Astrocyte (in vitro differentiated cells and primary cell): ENCODE data around the gene TREX2.

Experiments
- EZH2 ChIP-seq: IDR thresholded peaks from 2 replicates; pipeline ENCODE4 v1.6.1; 2012; ENCODE audit warnings: mild to moderate bottlenecking, low read length, inconsistent platforms; ENCODE audit not compliant: insufficient read depth
- TF ChIP-seq, protein P1 (sequence below): IDR thresholded peaks from 2 replicates; pipeline ENCODE4 v1.5.1; 2011; ENCODE audit warnings: low read depth, mild to moderate bottlenecking, inconsistent platforms, low read length, moderate library complexity; ENCODE audit not compliant: insufficient read depth

DNA sequence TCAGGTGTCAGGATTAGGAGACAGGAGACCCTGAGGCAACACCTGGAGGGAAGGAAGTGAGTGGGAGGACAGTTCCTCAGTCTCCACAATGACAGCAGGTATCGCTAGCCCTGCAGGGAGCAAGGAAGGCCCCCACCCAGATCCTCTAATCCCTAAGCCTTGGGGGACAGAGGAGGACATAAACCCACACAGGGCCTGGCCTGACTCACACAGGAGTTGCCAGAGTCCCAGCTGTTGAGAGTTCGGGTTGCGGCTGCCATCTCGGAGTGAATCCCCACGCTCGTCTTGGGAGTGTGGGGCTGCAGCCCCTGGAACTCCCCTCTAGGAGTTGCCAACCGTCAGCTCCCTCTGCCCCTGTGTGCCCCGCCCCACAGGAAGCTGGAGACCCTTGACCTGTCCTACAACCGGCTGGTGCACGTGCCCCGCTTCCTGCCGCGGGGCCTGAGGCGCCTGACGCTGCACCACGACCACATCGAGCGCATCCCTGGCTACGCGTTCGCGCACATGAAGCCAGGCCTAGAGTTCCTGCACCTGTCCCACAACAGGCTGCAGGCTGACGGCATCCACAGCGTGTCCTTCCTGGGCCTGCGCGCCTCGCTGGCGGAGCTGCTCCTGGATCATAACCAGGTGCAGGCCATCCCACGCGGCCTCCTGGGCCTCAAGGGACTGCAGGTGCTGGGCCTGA is 39.7 kb upstream of the TREX2 start:
- TF ChIP-seq, protein P1, sequence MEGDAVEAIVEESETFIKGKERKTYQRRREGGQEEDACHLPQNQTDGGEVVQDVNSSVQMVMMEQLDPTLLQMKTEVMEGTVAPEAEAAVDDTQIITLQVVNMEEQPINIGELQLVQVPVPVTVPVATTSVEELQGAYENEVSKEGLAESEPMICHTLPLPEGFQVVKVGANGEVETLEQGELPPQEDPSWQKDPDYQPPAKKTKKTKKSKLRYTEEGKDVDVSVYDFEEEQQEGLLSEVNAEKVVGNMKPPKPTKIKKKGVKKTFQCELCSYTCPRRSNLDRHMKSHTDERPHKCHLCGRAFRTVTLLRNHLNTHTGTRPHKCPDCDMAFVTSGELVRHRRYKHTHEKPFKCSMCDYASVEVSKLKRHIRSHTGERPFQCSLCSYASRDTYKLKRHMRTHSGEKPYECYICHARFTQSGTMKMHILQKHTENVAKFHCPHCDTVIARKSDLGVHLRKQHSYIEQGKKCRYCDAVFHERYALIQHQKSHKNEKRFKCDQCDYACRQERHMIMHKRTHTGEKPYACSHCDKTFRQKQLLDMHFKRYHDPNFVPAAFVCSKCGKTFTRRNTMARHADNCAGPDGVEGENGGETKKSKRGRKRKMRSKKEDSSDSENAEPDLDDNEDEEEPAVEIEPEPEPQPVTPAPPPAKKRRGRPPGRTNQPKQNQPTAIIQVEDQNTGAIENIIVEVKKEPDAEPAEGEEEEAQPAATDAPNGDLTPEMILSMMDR = no peak
- no peak for TF ChIP-seq EZH2
